ENCODE results near the gene DLGAP1. TPM values are rescaled to one million over a fixed set of nuclear protein-coding genes. Genes with fewer than 3 reads are reported as not detected.

Gene DLGAP1
- total and polyA plus RNA-seq, 2 donors: 0.24 to 0.41 TPM

DNA sequence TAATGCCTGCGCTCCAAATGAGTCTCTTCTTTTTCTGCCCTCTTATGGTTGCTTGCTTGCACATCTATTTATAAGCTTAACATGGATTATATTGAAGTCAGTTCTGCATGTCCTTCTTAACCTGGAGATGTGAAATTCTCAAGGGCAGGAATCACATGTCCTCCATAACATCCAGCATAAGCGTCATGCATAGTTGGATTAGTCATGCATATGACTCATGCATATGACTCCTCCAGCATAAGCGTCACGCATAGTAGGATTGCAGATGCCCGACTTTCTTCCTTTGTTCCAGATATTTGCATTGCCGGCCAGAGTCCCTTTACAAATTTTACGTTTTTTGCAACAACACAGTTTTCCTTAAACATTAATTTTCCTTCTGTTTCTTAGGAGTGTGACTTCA, 696.6 kb downstream of the DLGAP1 start:
- DNase-seq (ENCODE audit: low read depth in 6 of 9, low spot score in 9 of 9): no peak
- Histone ChIP-seq H3K27me3 (ENCODE audit: control insufficient read depth in 2 of 2, insufficient read depth in 1 of 2, low read length in 1 of 2) (no peaks in the 10 kb centered on the region), H3K4me1 (ENCODE audit: control insufficient read depth in 2 of 2, insufficient read depth in 2 of 2, low read length in 2 of 2) (no peaks in the 10 kb centered on the region), H3K4me3 (ENCODE audit: low read length in 2 of 2) (no peak overlapping the region), H3K9me3 (ENCODE audit: control insufficient read depth in 2 of 2, insufficient read depth in 1 of 2, low read length in 1 of 2) (no peaks in the 10 kb centered on the region), H3K36me3 (ENCODE audit: control insufficient read depth in 2 of 2, insufficient read depth in 2 of 2, low read length in 1 of 2) (no peaks in the 10 kb centered on the region), H3K27ac (ENCODE audit: low read depth in 1 of 2, low read length in 1 of 2) (no peak overlapping the region)
- WGBS: 98% methylated on average over 7 of the region's 7 CpGs

DNA sequence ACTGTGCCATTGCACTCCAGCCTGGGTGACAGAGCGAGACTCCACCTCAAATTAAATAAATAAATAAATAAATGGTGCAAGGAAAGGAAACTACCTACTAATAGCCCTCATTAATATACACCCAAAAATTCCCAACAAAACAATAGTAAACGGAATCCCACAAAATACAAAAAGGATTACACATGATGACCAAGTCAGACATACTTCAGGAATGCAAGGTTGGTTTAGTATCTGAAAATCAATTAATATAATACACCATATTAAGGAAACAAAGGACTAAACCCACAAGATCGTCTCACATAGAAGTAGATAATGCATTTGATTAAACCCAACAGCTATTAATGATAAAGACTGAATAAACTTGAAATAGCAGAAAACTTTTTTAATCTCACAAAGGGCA, 697.7 kb downstream of the DLGAP1 start:
- no peaks in the 10 kb centered on the region for H3K36me3 ChIP-seq (ENCODE audit: control insufficient read depth in 2 of 2, insufficient read depth in 2 of 2, low read length in 1 of 2)
- DNase-seq (ENCODE audit: low read depth in 6 of 9, low spot score in 9 of 9): no peak
- no peak overlapping the region for H3K4me3 ChIP-seq (ENCODE audit: low read length in 2 of 2)
- no peaks in the 10 kb centered on the region for H3K27me3 ChIP-seq (ENCODE audit: control insufficient read depth in 2 of 2, insufficient read depth in 1 of 2, low read length in 1 of 2)
- H3K27ac ChIP-seq (ENCODE audit: low read depth in 1 of 2, low read length in 1 of 2): no peak overlapping the region
- no peaks in the 10 kb centered on the region for H3K4me1 ChIP-seq (ENCODE audit: control insufficient read depth in 2 of 2, insufficient read depth in 2 of 2, low read length in 2 of 2)
- WGBS: 96% methylated on average over 3 of the region's 3 CpGs
- no peaks in the 10 kb centered on the region for H3K9me3 ChIP-seq (ENCODE audit: control insufficient read depth in 2 of 2, insufficient read depth in 1 of 2, low read length in 1 of 2)

DNA sequence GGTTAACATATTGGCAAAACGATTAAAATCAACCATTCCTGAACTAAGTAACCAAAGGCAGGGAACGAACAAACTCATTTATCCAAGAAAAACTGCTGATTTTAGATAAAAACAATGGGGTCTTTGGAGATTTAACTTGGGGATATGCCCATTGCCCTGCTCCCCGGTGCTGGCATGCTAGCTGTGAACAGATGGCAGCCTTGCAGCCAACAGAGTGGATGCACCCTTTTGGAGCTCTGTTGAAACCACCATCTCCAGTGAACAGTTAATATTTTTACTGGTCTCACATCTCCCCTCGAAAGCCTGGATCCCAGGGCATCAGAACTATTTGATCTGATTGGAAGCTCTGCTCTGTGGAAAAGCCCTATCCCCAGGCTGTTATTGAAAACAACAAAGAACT, 702.0 kb downstream of the DLGAP1 start:
- H3K4me1 ChIP-seq (ENCODE audit: control insufficient read depth in 2 of 2, insufficient read depth in 2 of 2, low read length in 2 of 2): no peaks in the 10 kb centered on the region
- H3K4me3 ChIP-seq (ENCODE audit: low read length in 2 of 2): no peak overlapping the region
- DNase-seq (ENCODE audit: low read depth in 6 of 9, low spot score in 9 of 9): no peak
- H3K36me3 ChIP-seq (ENCODE audit: control insufficient read depth in 2 of 2, insufficient read depth in 2 of 2, low read length in 1 of 2): no peaks in the 10 kb centered on the region
- no peaks in the 10 kb centered on the region for H3K27me3 ChIP-seq (ENCODE audit: control insufficient read depth in 2 of 2, insufficient read depth in 1 of 2, low read length in 1 of 2)
- WGBS: 97% methylated on average over 4 of the region's 4 CpGs
- no peak overlapping the region for H3K27ac ChIP-seq (ENCODE audit: low read depth in 1 of 2, low read length in 1 of 2)
- no peaks in the 10 kb centered on the region for H3K9me3 ChIP-seq (ENCODE audit: control insufficient read depth in 2 of 2, insufficient read depth in 1 of 2, low read length in 1 of 2)

DNA sequence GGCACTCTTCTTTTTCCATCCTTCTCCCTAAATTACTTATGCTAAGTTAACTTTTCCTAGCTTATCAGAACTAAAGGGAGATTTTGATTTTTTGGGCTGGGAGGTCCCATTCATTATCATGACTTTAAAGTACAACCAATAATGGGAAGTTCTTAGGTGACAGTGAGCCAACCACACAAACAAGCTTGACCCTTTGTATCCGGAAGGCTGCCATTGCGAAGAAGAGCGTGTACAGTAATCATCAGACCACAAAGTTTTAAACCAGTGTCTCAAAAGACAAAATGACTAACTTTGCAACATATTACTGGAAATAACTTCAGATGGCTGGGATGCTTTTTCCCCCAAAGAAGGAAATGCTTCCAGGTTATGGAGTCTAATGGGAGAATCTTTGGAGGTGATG, 707.0 kb downstream of the DLGAP1 start:
- DNase-seq (ENCODE audit: low read depth in 6 of 9, low spot score in 9 of 9): no peak
- Histone ChIP-seq H3K4me3 (ENCODE audit: low read length in 2 of 2) (no peak overlapping the region), H3K27me3 (ENCODE audit: control insufficient read depth in 2 of 2, insufficient read depth in 1 of 2, low read length in 1 of 2) (no peaks in the 10 kb centered on the region), H3K9me3 (ENCODE audit: control insufficient read depth in 2 of 2, insufficient read depth in 1 of 2, low read length in 1 of 2) (no peaks in the 10 kb centered on the region), H3K36me3 (ENCODE audit: control insufficient read depth in 2 of 2, insufficient read depth in 2 of 2, low read length in 1 of 2) (no peaks in the 10 kb centered on the region), H3K27ac (ENCODE audit: low read depth in 1 of 2, low read length in 1 of 2) (no peak overlapping the region), H3K4me1 (ENCODE audit: control insufficient read depth in 2 of 2, insufficient read depth in 2 of 2, low read length in 2 of 2) (no peaks in the 10 kb centered on the region)
- 82% methylated on average over 3 of the region's 3 CpGs for WGBS

DNA sequence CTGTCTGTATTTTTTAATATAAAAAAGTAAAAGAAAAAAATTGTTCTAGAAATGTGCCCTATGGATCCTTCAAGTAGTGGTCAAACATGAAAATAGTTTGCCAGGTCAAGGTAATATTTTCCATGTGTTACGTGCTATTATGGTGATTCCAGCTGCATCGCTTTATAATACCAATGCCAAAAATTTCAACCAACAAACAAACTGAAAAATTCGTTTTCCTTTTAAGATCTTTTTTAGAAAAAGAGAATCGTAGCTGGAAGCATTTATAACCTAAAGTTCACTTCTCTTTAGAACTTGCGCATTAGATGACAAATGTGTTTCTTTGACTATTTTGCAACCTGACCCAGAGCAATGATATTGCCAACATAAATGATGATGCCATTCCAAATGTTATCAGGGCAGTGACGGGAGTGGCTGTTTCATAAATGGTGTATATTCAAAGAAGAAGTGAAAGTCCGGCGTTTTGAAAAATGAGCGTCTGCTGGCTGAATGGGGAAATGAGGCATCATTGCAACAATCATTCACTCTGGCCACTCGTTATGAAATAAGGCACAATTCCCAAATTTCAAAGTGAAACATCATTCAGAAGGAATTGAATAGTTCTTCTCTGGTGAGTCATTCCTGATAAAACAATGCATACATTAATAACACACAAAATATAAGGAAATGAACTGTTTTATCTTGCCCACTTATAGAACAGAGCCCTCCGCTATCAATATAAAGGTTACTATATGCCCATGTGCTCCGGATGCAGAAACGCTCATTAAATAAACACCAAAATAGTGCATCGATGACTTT, 707.7 kb downstream of the DLGAP1 start:
- peak in 1 of 9 donors; percentile 17 for DNase-seq (ENCODE audit: low read depth in 6 of 9, low spot score in 9 of 9)
- no peaks in the 10 kb centered on the region for H3K4me1 ChIP-seq (ENCODE audit: control insufficient read depth in 2 of 2, insufficient read depth in 2 of 2, low read length in 2 of 2)
- no peaks in the 10 kb centered on the region for H3K36me3 ChIP-seq (ENCODE audit: control insufficient read depth in 2 of 2, insufficient read depth in 2 of 2, low read length in 1 of 2)
- no peaks in the 10 kb centered on the region for H3K27me3 ChIP-seq (ENCODE audit: control insufficient read depth in 2 of 2, insufficient read depth in 1 of 2, low read length in 1 of 2)
- H3K27ac ChIP-seq (ENCODE audit: low read depth in 1 of 2, low read length in 1 of 2): no peak overlapping the region
- H3K4me3 ChIP-seq (ENCODE audit: low read length in 2 of 2): no peak overlapping the region
- 83% methylated on average over 14 of the region's 14 CpGs for WGBS
- no peaks in the 10 kb centered on the region for H3K9me3 ChIP-seq (ENCODE audit: control insufficient read depth in 2 of 2, insufficient read depth in 1 of 2, low read length in 1 of 2)

DNA sequence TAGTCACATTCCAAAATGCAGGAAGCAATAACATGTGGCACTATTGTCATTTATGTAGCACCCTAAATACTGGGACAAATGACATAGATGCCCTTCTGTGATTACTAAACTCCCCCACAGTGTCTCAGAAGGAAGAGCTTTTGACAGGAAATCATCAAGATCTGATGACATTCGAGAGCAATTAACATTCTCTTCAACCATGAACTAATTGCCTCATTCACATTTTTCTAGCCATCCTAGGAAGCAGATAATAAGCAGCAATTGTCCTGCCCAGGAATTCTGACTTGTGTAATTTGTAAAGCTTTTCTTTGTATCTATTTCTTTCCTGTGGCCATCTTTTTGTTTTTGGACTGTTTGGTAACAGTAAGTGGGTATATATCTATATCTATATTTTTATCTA, 712.6 kb downstream of the DLGAP1 start:
- H3K4me3 ChIP-seq (ENCODE audit: low read length in 2 of 2): no peak overlapping the region
- 63% methylated on average over 1 of the region's 1 CpG for WGBS
- H3K9me3 ChIP-seq (ENCODE audit: control insufficient read depth in 2 of 2, insufficient read depth in 1 of 2, low read length in 1 of 2): no peaks in the 10 kb centered on the region
- no peaks in the 10 kb centered on the region for H3K36me3 ChIP-seq (ENCODE audit: control insufficient read depth in 2 of 2, insufficient read depth in 2 of 2, low read length in 1 of 2)
- H3K4me1 ChIP-seq (ENCODE audit: control insufficient read depth in 2 of 2, insufficient read depth in 2 of 2, low read length in 2 of 2): no peaks in the 10 kb centered on the region
- DNase-seq (ENCODE audit: low read depth in 6 of 9, low spot score in 9 of 9): no peak
- H3K27ac ChIP-seq (ENCODE audit: low read depth in 1 of 2, low read length in 1 of 2): no peak overlapping the region
- no peaks in the 10 kb centered on the region for H3K27me3 ChIP-seq (ENCODE audit: control insufficient read depth in 2 of 2, insufficient read depth in 1 of 2, low read length in 1 of 2)

DNA sequence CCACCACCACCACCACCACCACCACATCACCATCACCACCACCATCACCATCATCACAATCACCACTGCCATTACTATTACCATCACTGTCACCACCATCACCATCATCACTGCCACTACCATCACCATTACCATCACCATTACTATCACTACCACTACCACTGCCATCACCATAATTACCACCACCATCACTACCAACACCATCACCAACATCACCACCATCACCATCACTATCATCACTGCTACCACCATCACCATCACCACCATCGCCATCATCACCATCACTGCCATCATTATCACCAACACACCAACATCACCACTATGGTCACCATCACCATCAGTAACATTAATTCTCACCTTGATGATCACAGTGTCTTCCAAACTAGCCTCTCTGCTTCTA, 713.8 kb downstream of the DLGAP1 start:
- DNase-seq (ENCODE audit: low read depth in 6 of 9, low spot score in 9 of 9): no peak
- WGBS: 96% methylated on average over 1 of the region's 1 CpG
- no peaks in the 10 kb centered on the region for H3K9me3 ChIP-seq (ENCODE audit: control insufficient read depth in 2 of 2, insufficient read depth in 1 of 2, low read length in 1 of 2)

DNA sequence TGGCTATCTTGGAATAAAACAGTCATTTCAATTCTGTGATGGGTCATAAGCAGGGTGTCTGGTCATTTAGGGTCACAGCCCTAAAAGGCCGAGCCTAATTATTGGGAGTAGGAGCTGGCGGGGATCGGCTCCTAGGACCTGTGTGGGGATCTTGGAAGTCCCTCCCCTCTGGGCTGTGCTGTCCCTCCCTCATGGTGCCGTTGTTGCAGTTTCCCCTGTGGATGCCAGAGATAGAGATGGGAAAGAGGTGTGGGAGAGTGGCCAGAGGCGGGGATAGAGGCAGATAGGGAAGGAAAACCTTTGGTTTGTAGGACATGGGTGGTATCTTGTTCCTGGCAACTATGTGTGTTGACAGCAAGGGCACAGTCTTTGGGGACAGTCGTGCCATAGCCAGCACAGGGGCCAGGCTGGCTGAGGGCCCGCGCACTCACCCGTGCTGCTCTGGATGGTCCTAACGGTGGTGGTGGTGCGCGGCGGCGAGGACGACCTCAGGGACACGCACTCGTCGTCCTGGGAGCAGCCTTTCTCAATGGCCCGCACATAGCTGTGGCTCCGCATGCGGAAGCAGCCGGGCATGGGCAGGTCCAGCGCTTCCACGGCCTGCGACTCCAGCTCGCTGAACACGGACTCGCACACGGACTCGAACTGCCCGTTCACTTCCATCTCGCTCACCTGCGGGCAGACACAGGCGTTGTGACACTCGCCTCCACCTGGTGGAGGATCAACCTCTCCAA, 726.2 kb downstream of the DLGAP1 start:
- no peak for DNase-seq (ENCODE audit: low read depth in 6 of 9, low spot score in 9 of 9)

More for the DNA sequence above, 713.8 kb downstream of the DLGAP1 start:
- Histone ChIP-seq H3K4me3 (ENCODE audit: low read length in 2 of 2) (no peak overlapping the region), H3K27me3 (ENCODE audit: control insufficient read depth in 2 of 2, insufficient read depth in 1 of 2, low read length in 1 of 2) (no peaks in the 10 kb centered on the region), H3K4me1 (ENCODE audit: control insufficient read depth in 2 of 2, insufficient read depth in 2 of 2, low read length in 2 of 2) (no peaks in the 10 kb centered on the region), H3K27ac (ENCODE audit: low read depth in 1 of 2, low read length in 1 of 2) (no peak overlapping the region), H3K36me3 (ENCODE audit: control insufficient read depth in 2 of 2, insufficient read depth in 2 of 2, low read length in 1 of 2) (no peaks in the 10 kb centered on the region)

DNA sequence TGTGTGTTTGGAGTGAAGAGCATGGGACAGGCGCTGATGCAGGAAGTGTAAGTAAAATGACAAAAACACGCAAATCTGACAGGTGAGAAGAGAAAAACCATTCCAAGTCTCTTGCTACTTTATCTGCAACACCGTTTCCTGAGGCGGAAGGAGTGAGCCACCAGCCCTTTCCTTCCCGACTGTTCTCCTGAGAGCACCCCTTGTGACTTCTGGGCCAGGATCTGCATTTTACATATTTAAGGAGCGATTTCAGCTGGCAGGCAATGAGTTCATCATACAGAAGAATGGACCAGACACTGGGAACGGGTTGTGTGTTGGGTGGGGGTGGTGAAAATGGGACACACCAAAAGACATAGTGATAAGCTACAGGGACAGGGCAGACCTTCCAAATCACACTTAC, 727.8 kb downstream of the DLGAP1 start:
- H3K4me1 ChIP-seq (ENCODE audit: control insufficient read depth in 2 of 2, insufficient read depth in 2 of 2, low read length in 2 of 2): peaks cover 0 to 7% of the 10 kb centered on the region in 2 donors

More for the DNA sequence above, 726.2 kb downstream of the DLGAP1 start:
- Histone ChIP-seq H3K36me3 (ENCODE audit: control insufficient read depth in 2 of 2, insufficient read depth in 2 of 2, low read length in 1 of 2) (no peaks in the 10 kb centered on the region), H3K9me3 (ENCODE audit: control insufficient read depth in 2 of 2, insufficient read depth in 1 of 2, low read length in 1 of 2) (no peaks in the 10 kb centered on the region), H3K4me3 (ENCODE audit: low read length in 2 of 2) (no peak overlapping the region), H3K27ac (ENCODE audit: low read depth in 1 of 2, low read length in 1 of 2) (no peak overlapping the region), H3K27me3 (ENCODE audit: control insufficient read depth in 2 of 2, insufficient read depth in 1 of 2, low read length in 1 of 2) (no peaks in the 10 kb centered on the region), H3K4me1 (ENCODE audit: control insufficient read depth in 2 of 2, insufficient read depth in 2 of 2, low read length in 2 of 2) (peaks cover 0 to 3% of the 10 kb centered on the region in 2 donors)
- WGBS: 98% methylated on average over 35 of the region's 35 CpGs

More for the DNA sequence above, 727.8 kb downstream of the DLGAP1 start:
- no peaks in the 10 kb centered on the region for H3K36me3 ChIP-seq (ENCODE audit: control insufficient read depth in 2 of 2, insufficient read depth in 2 of 2, low read length in 1 of 2)
- DNase-seq (ENCODE audit: low read depth in 6 of 9, low spot score in 9 of 9): no peak
- no peaks in the 10 kb centered on the region for H3K27me3 ChIP-seq (ENCODE audit: control insufficient read depth in 2 of 2, insufficient read depth in 1 of 2, low read length in 1 of 2)
- H3K4me3 ChIP-seq (ENCODE audit: low read length in 2 of 2): no peak overlapping the region
- no peak overlapping the region for H3K27ac ChIP-seq (ENCODE audit: low read depth in 1 of 2, low read length in 1 of 2)
- 90% methylated on average over 7 of the region's 7 CpGs for WGBS
- no peaks in the 10 kb centered on the region for H3K9me3 ChIP-seq (ENCODE audit: control insufficient read depth in 2 of 2, insufficient read depth in 1 of 2, low read length in 1 of 2)

Data from thymus (tissue), 11 donors.